ENCODE results near the gene SHROOM3.
"Not testable (repeated sequence)": the region's sequence is repeated elsewhere in the genome, so short reads cannot be mapped to it uniquely, and the experiment has no call there.

The SHROOM3 gene

GRCh38 chr4:76697129-76697803 lies 262.2 kb downstream of the SHROOM3 start:
- DNase-seq (ENCODE audit: low spot score) = no peak

DNA sequence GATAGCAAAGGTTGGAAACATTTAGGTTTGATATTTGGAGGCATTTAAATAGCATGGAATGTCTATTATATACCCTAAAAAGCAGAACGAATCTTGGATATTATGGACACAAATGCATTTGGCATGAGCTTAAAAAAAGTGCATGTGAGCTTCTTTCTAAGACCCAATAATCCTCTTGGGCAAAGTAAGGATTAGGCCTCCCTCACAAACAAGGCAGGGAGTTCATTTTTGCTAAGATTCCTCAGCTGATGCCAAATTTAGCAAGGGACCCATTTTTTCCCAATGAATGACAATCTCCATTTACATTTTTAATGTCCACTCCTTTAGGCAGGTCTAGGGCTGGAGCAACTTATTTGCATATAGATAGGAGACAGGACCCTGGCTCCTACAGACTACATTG lies 263.1 kb downstream of the SHROOM3 start:
- DNase-seq (ENCODE audit: low spot score) = no peak

- no peak for DNase-seq (ENCODE audit: low spot score)
These were observed 264.8 kb downstream of the SHROOM3 start for GRCh38 chr4:76699751-76700310.

DNA sequence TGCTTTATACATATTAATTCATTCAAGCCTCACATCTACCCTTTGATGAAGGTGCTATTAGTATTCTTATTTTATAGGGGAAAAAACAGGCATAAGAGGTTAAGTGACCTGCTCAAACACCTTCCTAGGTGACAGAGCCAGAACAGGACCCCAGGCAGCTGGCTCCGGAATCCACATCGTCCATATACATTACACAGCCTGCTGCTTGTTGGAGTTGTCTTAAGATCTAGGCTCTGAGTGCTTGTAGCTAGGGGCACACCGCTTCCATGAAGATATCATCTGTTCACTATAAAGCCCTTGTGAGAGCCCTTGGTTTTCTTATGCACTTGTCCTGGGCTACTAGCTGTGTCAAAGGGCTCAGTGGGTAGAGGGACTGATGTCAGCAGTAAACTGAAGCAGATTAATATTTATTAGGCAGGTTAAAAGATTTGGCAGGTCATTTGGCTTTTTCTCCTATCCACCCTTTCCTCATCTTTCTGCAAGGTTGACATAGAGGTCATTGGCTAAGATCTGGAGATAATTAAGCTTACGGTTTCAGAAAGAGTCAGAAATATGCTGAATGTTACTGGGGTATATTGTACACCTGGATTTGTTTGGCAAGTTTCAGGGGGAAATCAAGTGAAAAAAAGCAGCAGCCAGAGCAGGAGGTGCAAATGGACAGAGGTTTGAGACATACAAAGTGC lies 267.6 kb downstream of the SHROOM3 start:
- DNase-seq (ENCODE audit: low spot score) = no peak

DNA sequence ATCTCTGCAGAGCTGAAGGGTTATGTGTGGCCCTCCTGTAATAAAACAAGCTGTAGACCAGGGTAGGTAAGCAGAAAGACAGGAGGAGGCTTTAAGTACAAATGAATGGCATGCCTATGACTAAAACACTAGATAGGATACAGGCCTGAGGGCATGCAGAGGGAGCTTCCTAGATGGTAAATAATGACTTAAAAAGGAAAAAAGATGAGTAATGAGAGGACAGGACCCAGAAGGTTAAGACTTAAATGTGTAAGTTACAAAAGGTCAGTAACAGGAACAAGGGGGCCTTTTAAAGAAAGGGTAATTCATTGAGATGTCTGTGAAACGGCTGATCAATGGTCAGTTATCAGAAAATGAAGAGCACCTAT lies 268.1 kb downstream of the SHROOM3 start:
- no peak for DNase-seq (ENCODE audit: low spot score)

GRCh38 chr4:76703676-76704075 lies 268.6 kb downstream of the SHROOM3 start:
- DNase-seq (ENCODE audit: low spot score) = no peak

DNA sequence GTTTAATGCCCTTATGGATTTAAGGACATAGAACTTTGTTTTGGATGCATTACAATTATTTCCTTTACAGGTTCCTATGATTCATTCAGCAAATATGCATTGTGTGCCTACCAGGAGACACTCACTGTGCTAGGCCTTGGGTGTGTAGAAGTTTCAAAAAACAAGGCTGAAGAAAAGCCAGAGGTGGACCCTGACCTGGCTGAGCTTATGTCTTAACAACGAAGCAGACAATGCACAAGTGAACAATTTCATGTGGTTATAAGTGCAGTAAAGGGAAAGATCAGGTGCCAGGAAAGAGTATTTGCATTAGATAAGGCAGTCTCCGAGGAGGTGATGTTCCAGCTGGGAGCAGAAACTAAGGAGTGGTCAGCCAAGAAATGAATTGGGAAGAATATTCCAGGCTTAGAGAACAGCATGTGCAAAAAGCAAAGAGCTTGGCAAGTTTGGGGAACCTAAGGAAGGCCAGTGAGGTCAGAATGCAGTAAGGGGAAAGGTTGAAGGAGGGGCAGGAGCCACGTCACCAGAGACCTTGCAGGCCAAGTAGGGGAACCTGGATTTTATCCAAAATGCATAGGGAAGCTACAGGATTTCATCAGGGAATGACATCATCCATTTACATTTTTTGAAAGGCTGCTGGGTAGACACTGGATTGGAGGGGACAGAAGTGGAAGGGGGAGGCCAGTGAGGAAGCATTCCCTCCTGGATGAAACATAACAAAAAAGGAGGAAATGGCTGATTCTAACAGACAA lies 269.3 kb downstream of the SHROOM3 start:
- DNase-seq (ENCODE audit: low spot score) = no peak

GRCh38 chr4:76705472-76705871 lies 270.4 kb downstream of the SHROOM3 start:
- no peak for DNase-seq (ENCODE audit: low spot score)

DNA sequence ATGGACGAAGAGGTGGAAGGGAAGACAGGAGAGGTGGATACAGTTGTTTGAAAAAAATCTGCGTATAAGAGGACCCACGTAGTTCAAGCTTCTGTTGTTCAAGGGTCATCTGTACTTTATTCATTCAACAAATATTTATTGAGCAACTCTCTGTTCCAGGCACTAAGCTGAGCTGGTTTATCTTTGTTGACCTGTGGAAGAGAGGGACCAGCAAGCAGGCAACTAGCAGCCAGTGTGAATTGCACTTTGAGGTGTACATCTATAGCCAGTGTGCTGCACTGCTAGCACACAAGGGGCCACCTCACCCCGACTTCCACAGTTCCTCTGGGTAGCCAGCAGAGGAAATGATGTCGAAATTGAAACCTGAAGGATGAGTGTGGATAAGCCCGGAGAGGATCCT lies 271.6 kb downstream of the SHROOM3 start:
- no peak for DNase-seq (ENCODE audit: low spot score)

GRCh38 chr4:76708971-76709771 lies 274.1 kb downstream of the SHROOM3 start:
- no peak for DNase-seq (ENCODE audit: low spot score)

DNA sequence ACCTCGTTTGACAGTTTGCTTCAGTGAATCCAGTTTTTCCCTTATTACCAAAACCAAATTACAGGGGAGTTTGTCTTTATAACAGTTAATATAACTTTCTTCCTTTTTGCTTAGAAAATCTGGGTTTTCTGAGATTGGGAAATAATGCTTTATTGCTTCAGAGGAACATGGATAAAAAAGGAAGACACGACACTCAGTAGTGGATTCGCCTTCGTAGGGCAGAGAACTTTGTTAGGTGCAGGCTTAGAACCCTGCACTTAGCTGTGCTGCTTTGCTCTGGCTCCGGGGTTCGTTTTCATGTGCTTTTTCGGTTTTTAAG lies 274.7 kb downstream of the SHROOM3 start:
- DNase-seq (ENCODE audit: low spot score) = no peak

DNA sequence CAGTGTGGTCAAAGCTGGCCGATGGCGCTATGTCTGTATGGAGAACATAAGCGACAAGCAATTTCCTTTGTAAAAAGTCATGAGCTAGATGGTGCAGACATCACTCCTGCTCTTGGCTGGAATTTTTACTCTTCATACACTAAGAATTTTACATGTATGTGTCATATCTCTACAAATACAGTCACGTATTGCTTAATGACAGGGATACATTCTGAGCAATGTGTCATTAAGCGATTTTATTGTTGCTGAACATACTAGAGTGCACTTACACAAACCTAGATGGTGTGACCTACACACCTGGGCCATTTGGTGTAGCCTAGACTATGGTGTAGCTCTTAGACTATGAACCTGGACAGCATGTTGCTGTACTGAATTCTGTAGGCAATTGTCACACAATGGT lies 277.5 kb downstream of the SHROOM3 start:
- DNase-seq (ENCODE audit: low spot score) = no peak

DNA sequence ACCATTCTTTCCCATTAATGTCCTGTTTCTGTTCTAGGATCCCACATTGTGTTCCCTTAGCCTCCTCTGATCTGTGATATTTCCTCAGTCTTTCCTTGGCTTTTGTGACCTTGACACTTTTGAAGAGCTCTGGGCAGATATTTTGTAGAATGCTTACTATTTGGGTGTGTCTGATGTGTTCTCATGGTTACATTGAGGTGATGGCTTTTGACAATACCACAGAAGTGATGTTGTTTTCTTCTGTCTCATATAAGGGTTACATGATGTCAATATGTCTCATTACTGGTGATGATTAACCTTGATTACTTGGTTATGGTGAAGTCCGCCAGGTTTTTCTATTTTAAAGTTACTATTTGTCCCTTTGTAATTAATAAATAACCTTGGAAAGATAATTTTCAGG lies 279.2 kb downstream of the SHROOM3 start:
- no peak for DNase-seq (ENCODE audit: low spot score)

DNA sequence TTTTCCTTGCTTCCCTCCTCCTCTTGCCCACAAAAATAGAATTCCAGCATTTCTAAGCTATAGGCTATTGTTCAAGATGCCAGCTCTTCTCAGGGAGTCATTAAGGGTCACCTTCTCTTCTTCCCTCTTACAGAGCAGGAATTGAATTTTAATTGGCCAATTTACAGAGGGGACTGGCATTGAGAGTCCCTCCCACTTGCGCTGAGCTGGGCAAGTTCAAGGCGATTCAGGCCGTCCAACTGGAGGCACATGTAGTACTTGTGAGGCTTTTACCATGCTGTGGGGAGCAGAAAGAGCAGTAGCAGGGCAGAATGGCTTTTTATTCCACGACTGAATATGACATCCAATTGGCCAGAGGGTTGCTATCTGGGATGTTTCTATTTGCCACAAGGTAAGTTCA lies 281.0 kb downstream of the SHROOM3 start:
- no peak for DNase-seq (ENCODE audit: low spot score)

- DNase-seq (ENCODE audit: low spot score) = no peak
These were observed 281.6 kb downstream of the SHROOM3 start for GRCh38 chr4:76716658-76717057.

GRCh38 chr4:76717431-76717830 lies 282.4 kb downstream of the SHROOM3 start:
- no peak for DNase-seq (ENCODE audit: low spot score)

DNA sequence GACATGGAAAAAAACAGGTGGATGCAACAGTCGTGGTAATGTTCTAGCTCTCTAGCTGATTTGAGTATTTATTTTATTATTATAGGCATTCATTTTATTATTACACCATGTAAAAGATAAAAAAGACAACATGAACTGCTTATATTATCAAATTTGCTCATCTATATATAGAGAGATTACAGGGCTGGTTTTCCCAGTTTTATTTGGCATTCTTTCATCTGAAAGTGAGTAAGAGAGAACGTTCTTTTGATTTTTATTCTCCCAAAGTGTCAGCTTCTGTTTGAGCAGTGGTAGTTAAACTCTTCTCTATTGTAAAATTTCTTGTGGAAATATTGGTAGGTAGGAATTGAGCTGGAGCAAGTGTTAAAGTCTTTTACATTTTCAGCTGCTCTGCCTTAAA lies 283.0 kb downstream of the SHROOM3 start:
- no peak for DNase-seq (ENCODE audit: low spot score)

- no peak for DNase-seq (ENCODE audit: low spot score)
These were observed 283.8 kb downstream of the SHROOM3 start for GRCh38 chr4:76718831-76719230.

DNA sequence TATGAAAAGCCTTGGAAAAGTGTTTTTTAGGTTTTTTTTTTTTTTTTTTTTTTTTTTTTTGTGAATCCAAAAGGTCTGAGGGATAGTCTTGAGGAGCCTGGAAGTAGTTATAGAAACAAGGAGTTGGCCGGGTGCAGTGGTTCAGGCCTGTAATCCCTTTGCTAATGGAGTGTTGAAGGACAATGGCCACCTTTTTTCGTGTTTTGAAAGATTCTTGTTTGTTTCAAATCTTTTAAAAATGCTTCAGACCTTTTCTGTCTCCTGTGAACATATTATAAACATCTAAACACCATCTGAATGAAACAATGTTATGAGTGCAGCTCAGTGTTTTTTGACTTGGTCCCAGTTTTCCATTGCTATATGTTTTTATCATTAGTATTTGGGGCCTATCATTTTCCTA lies 285.1 kb downstream of the SHROOM3 start:
- no peak for DNase-seq (ENCODE audit: low spot score)

DNA sequence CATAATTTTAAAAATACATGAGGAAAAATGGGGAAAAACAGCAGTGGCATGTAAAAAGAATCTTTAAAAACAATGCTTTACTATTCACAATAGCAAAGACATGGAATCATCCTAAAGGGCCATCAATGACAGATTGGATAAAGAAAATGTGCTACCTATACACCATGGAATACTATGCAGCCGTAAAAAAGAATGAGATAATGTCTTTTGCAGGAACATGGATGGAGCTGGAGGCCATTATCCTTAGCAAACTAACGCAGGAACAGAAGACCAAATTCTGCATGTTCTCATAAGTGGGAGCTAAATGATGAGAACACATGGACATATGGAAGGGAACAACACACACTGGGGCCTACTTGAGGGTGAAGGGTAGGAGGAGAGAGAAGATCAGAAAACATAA lies 287.1 kb downstream of the SHROOM3 start:
- not testable (repeated sequence) for DNase-seq (ENCODE audit: low spot score)

GRCh38 chr4:76722838-76723237 lies 287.8 kb downstream of the SHROOM3 start:
- DNase-seq (ENCODE audit: low spot score) = no peak

DNA sequence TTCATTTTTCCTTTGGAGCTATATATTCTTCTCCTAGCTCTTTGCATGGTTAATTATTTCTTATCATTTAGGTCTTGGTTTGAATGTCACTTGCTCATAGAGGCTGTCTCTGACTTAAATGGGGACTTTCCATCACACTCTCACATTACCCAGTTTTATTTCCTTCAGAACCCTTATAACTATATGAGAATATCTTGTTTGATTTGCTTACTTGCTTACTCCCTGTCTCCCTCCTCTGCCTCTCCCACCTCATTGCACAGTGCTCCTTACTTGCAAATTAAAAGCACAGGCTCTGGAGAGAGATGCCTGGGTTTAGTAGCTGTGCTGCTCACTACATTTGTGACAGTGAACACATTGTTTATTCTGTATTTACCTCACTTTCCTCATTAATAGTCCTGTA lies 288.3 kb downstream of the SHROOM3 start:
- no peak for DNase-seq (ENCODE audit: low spot score)

Measured in ecto neural progenitor cell (in vitro differentiated cells).